Limb (tissue), 2 donors: ENCODE measurements around the gene SEC24C.
"Not testable (repeated sequence)": the region's sequence is repeated elsewhere in the genome, so short reads cannot be mapped to it uniquely, and the experiment has no call there.

ENCODE experiments used
- DNase-seq, 2 donors: peaks; one replicate each; pipeline ENCODE4 v3.0.0-alpha.2; 2016; ENCODE audit errors: extremely low spot score in 2 of 2

The SEC24C gene

DNA sequence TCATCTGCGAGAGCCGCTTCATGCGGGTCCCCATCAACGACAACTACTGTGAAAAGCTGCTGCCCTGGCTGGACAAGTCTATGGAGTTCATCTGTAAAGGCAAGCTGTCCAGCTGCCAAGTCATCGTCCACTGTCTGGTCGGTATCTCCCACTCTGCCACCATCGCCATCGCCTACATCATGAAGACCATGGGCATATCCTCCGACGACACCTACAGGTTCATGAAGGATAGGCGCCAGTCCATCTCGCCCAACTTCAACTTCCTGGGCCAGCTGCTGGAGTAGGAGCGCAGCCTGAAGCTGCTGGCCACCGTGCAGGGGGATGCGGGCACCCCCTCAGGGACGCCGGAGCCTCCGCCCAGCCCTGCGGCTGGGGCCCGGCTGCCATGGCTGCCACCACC lies 11.7 kb upstream of the SEC24C start:
- DNase-seq, result no peak

DNA sequence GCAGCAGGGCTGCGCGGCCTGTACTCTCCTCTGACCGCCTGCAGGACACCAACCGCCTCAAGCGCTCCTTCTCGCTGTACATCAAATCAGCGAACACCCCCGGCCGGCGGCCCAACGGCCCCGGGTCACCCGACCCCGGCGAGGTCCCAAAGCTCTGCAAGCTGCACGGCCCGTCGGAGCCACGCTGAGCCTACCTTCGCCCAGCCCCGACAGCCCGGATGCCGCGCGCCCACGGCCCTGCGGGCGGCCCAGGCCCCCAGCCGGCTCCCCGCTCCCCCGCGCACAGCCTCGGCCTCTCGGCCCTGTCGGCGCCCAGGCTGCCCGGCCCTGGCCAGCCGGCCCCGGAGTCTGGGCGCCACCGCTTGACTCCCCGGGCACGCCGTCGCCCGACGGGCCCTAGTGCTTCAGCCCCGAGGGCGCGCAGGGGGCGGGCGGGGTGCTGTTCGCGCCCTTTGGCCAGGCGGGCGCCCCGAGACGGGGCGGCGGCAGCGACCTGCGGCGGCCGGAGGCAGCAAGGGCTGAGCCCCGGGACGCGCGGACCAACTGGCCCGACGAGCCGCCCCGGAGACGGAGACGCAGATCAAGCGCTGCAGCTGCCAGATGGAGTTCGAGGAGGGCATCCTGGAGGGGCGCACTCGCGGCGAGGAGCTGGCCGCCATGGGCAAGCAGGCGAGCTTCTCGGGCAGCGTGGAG lies 11.1 kb upstream of the SEC24C start:
- DNase-seq, result no peak

DNA sequence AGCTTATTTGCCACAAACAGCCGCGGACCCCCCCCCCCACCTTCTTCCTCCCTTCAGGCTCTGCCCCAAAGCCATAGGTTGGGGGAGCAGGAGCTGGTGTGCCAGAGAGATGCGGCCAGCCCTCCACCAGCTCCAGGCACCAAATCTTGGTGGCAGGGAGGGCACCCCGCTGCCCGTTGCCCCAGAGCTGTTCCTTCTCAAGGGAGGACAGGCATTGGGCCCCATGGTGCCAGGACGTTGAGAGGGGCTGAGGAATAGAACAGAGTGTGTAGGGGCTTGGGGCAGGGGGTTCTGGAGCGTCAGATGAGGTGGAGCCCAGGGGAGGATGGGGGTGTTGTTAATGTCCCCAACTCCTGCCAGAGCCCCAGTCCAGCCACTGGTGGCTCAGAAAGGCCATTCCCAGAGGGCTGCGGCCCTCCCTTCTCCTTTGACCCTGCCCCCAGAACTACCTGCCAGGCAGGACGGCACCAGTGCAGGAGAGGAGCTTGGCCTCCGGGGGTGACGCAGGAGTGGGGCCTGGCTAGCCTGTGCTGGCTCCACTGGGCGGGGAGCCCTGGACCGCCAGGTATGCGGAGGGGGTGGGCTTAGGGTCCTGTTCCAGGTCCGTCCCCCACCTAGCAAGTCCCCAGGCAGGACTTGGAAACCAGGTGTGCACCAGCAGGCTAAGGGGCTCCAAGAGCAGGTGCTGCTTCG lies 10.0 kb upstream of the SEC24C start:
- no peak for DNase-seq

DNA sequence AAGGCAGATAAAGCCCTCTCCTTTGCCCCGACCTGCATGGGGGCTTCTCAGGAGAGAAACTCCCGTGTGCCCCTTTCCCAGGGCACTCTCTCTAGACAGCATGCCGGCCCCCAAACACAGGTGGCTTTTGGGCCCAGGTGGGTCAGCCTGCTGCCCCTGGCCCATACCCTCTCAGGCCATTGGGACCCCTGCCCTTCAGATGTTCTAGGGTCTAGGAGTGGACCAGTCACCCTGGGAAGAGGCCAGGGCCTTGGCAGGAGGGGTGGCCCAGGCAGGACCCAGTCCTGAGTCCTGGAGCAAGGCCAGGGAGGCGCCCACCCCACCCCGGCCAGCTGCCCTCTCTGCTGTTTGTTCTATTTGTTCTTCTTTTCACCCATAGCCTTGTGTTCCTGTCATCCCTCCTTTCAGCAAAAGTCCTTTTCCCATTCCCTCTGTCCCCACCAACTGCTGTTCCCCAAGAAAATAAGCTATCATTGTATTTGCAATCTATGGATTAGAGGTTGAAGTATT lies 9.3 kb upstream of the SEC24C start:
- DNase-seq, result no peak

DNA sequence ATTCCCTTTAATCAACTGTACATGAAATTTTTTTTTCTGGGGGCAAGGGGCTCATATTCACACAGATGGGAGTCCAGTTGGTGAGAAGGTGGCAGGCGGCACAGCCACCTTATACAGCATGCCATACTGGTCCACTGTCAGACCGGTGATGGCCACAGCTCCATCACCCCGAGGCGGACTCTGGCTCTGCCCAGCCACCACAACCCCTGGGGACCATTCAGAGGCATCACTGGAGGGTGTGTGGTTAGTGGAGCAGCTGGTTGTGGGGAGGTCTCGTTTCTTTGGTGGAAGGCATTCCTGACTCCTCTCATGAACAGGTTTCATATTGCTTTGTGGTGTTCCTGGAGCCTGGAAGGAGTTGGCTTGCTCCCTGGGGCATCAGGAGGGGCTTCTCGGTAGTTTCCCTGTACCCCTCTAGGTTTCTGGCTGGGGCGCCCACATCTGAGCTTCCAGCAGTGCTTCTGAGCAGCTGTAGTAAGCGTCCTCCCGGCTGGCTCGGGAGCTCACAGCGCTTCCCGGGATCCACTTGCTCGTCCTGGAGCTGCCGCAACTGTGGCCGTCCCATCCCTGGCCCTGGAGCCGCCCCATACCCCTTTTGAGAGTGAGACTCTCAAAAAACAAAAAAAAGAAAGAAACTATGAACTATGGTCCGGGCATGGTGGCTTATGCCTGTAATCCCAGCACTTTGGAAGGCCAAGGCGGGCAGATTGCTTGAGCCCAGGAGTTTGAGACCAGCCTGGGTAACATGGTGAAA lies 3.5 kb upstream of the SEC24C start:
- not testable (repeated sequence) for DNase-seq

DNA sequence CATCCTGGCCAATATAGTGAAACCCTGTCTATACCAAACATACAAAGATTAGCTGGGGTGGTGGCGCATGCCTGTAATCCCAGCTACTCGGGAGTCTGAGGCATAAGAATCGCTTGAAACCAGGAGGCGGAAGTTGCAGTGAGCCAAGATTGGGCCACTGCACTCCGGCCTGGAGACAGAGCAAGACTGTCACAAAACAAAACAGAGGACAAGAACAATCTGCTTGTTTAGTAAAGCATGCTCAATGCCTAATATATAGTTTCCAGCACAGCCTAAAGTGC lies 1.8 kb upstream of the SEC24C start:
- no peak for DNase-seq

DNA sequence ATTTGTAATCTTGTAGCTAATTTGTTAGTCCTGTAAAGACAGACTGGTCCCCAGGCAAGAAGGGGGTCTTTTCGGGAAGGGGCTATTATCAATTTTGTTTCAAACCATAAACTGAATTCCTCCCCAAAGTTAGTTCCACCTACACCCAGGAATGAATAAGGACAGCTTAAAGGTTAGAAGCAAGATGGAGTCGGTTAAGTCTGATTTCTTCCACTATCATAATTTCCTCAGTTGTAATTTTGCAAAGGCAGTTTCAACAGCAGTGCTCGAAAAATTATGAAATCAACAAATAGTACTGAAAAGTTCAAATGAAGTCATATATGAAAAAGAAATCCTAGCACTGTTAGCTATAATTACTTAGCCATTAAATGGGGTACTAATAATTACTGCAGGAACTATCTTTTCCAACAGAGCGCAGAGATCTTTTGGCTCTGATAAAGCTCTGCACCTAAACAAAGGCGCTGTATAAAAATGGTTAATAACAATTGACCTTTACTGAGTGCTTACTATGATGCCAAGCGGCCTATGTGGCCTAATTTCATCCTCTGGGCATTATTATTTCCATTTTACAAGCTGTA lies 756 bp upstream of the SEC24C start:
- DNase-seq, result no peak

DNA sequence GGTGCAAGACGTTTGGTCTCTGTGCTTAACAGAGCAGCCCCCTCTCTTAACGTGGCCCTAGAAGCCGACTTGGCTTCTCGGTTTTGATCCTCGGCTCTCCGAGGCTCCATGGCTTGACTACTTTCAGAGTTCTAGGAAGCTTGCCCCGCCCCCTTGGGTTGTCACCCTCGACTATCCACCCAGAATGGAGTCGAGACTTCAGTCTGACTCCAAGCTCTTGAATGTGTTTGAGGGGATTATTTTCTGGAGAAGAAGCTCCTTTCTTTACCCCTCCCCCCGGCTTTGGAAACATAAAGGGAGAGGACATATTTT lies 448 bp downstream of the SEC24C start:
- DNase-seq, result peak in 1 of 2 donors; percentile 53

DNA sequence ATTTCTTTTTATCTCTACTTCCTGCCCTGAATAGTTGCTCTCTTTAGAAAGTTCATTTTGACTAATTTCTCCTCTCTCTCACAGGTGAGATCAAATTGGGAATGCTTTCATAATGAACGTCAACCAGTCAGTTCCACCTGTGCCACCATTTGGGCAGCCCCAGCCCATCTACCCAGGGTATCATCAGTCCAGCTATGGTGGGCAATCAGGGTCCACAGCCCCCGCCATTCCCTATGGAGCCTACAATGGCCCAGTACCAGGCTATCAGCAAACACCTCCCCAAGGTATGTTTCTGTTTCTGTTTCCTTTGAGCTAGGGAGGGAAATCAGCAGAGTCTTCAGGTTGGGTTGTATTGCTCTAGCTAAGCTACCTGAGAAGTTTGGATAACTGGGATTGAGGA lies 2.5 kb downstream of the SEC24C start:
- no peak for DNase-seq

DNA sequence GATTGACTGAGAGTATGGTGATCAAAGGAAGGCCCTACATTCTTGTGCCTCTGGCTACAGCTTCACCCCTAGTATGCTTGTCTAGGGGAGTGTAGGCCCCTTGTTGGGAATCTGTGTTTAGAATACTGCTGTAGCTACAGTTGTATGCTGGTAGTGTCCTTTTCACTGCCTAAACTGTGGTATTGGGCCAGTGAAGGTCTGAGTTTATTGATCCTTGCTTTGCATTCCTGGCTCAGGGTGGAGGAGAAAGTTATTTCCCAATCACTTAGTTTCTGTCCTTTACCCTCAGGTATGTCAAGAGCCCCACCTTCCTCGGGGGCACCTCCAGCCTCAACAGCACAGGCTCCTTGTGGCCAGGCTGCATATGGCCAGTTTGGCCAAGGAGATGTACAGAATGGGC lies 6.6 kb downstream of the SEC24C start:
- DNase-seq, result no peak

DNA sequence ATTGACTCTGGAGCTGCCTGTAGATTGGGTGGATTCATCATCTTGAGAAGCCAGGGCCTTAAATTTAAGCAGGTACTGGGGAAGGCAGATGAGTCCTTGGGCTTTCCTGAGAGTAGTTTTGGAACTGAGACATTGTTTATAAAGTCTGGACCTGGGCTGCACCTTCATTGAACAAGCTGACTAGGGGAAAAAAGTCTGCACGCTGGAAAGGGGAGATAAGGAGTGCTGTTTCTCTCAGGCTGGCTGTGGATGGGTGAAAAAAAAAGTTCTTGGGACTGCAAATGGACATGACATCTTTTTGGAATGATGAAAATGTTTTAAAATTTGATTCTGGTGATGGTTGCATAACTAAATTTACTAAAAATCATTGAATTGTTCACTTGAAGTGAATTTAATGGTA lies 12.0 kb downstream of the SEC24C start:
- DNase-seq, result no peak

DNA sequence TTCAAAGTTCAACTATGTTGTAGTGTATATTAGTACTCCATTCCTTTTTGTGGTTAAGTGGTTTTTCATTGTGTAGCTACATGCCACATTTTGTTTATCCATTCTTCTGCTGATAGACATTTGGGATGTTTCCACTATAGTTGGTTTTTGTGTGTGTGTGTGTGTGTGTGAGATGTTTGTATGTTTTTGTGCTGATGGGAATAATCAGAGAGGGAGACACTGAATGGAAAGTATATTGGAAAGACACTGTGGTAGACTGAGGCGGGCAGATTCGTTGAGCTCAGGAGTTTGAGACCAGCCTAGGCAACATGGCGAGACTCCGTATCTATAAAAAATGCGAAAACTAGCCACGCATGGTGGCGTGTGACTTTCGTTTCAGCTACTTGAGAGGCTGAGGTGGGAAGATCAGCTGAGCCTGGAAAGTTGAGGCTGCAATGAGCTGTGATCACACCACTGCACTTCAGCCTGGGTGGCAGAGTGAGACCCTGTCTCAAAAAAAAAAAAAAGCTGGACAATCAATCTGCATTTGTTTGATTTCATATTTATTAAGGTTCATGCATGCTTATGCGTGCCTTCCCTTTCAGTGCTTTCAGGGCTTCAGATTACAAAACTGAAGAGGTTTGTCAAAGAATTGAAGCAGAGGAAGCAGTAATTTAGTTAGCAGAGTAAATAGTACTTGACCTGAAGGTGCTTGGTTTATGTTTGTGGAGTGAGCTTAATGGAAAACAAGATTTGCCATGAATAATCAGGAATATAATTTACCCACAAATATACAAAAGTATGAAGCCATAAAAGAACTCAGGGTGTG lies 14.7 kb downstream of the SEC24C start:
- no peak for DNase-seq

DNA sequence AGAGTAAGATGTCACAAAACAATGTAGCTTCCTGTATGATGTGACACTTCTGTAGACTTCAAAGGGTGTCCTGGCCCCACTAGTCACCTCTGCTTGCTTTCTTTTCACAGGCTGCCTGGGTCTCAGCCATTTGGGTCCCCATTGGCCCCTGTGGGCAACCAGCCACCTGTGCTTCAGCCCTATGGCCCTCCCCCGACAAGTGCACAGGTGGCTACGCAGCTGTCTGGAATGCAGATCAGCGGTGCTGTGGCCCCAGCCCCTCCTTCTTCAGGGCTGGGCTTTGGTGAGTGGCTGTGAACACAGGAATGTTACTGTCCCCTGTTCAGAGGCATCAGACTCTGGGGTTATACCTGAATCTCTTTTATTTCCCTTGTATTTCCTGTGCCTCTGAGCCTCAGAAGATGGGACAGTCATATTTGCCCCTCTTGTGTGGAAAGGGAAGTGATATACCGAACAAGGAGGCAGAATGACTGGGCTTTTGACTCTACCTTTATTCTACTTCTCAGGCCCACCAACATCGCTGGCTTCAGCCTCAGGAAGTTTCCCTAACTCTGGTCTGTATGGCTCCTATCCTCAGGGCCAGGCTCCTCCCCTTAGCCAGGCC lies 15.4 kb downstream of the SEC24C start:
- no peak for DNase-seq

DNA sequence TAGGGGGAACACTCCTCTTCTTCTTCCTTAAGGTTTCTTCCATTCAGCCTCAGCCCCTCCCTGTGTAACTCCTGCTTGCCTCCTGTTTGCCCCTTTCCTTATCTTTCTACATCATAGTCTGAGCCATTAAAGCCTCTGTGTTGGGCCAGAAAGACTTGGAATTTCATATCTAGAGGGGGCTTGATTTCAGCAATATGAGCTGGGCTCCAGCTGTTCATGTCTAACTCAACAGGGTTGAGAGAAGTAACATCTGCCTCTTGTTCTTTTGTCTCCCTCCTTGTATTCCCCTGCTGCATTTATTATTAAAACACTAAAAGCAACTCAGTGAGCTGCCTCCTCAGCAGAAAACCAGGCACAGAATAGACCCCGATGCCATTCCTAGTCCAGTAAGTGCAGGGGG lies 17.6 kb downstream of the SEC24C start:
- no peak for DNase-seq

DNA sequence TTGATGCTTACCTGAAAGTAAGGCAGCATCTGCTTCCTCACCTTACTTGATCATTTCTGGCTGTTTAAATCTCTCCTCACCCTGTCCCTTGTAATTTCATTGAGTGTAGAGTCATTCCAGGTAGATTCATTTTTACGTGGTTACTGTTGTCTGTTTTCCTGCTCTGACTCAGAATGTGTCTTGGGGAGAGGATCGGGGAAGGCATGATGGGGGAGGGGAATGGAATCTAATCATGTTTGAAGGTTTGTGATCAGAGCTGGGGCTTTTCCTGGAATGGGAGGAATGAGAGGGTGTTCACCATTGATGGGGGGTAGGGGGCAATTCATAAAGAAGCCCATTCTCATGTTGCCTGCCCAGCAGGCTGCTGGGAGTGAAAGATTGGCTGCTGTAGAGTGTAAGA lies 18.7 kb downstream of the SEC24C start:
- DNase-seq, result no peak

DNA sequence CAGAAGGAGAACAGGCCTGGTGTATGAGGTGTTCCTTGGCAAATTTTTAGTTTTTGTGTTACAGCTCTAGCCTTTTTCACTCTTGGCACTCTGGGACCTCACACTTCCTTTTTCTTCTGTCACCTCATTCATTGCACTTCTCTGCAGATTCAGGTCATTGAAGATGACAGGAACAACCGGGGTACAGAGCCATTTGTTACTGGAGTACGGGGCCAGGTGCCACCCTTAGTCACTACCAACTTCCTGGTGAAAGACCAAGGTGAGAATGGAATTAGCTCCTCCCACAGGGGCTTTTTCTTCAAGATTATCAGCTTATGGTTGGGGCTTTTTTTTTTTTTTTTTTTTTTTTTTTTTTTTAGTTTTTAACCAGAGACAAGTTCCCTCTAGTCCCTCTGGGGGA lies 19.2 kb downstream of the SEC24C start:
- DNase-seq, result no peak

DNA sequence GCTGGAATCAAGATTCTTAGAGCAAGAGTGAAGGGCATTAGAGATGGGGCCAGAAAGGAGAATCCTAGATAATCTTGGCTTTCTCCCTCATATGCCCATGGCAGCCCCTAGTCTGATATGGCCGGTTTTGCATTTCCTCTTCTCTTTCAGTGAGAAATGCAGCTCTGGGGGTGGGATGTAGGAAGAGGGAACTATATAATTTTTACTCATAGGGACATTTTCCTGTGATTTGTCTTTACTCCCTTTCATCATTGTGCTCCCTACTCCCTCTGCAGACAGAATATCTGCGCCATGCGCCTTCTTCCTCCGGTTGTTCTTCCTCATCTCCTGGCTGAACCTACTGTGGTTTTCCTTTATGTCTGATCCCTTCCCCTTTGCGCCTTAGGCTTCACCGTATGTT lies 20.9 kb downstream of the SEC24C start:
- DNase-seq, result no peak

DNA sequence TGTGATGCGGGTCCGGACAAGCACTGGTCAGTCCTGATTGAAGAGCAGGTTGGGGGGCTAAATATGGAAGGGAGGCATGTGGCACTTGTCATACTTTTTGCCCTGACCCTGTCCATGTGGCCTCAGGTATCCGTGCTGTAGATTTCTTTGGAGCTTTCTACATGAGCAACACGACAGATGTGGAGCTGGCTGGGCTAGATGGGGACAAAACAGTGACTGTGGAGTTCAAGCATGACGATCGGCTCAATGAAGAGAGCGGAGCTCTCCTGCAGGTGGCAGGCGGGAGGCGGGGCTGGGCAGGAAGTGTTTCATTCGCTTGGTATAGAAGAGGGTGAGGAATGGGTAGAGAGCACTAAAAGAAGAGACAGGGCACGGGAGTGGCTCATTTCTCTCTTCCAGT lies 24.7 kb downstream of the SEC24C start:
- DNase-seq, result no peak

DNA sequence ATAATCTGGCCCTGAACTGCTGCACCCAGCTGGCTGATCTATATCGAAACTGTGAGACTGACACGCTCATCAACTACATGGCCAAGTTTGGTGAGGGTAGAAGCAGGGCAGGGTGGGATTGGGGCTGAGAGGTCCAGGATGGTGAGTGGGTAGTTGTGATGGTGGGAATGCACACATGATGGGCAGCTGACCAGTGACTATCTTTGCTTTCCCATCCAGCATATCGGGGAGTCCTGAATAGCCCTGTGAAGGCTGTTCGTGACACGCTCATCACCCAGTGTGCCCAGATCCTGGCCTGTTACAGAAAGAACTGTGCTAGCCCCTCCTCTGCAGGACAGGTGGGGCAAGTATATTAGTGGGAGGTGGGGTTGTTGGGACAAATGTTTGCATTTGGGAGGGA lies 25.2 kb downstream of the SEC24C start:
- no peak for DNase-seq

DNA sequence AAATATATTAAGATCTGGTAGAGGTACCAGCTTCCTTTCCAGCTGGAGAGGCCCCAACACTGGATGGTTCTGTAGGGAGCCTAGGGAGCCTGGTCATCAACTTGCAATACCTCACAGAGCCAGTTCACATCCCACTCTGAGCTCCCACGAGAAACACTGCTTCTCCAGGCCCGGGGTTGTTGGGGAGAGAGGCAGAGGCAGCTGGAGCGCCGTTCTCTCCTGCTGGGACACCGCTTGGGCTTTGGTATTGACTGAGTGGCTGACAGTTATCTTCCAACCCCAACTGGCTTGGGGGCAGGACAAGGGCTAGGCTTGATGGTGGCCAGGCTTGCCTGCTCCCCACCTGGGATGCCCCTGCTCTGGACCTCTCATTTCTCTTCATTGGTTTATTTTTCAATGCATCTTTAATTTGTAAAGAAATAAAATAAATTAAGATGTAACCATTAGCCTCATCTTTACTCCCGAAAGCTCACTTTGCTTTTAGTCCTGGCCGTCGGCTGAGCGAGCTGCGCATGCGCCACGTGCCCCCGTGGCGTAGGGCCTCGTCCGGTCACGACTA lies 27.6 kb downstream of the SEC24C start:
- no peak for DNase-seq
